Activated B cell treated with CpG ODN at 0.5 μM for 24 hours (primary cell): Measurements from ENCODE around the gene ADAMTSL1. TPM values are rescaled to one million over a fixed set of nuclear protein-coding genes. Genes with fewer than 3 reads are reported as not detected.

Source experiments
- ATAC-seq: fragments of 200-7000 bp; cut with Tn5 transposase; one replicate; pipeline ENCODE4 v1.10.0; 2021; ENCODE audit warnings: low read depth, mild to moderate bottlenecking, moderate library complexity
- CTCF ChIA-PET: fragments of 350-600 bp; sonication (Branson Sonifier 250); formaldehyde crosslinking; loops from one replicate; lab custom pipeline; 2021; ENCODE audit warnings: antibody characterized with exemption; lab: Charles Lee
- POLR2A ChIA-PET: fragments of 350-600 bp; sonication (Branson Sonifier 250); formaldehyde crosslinking; loops from one replicate; lab custom pipeline; 2021; ENCODE audit warnings: antibody characterized with exemption; lab: Charles Lee
- DNase-seq: peaks from one replicate; pipeline ENCODE4 v3.0.0; 2022
- H3K27ac Mint-ChIP-seq: one replicate; pipeline ENCODE4 v1.8.0; 2020; ENCODE audit warnings: mixed read lengths
- H3K27me3 Mint-ChIP-seq: one replicate; pipeline ENCODE4 v1.8.0; 2021; ENCODE audit warnings: mixed read lengths
- H3K36me3 Mint-ChIP-seq: one replicate; pipeline ENCODE4 v1.8.0; 2021; ENCODE audit warnings: low read depth, mixed read lengths
- H3K4me1 Mint-ChIP-seq: one replicate; pipeline ENCODE4 v1.8.0; 2021; ENCODE audit warnings: mixed read lengths
- H3K4me3 Mint-ChIP-seq: one replicate; pipeline ENCODE4 v1.8.0; 2020; ENCODE audit warnings: mild to moderate bottlenecking, mixed read lengths
- H3K9me3 Mint-ChIP-seq: one replicate; pipeline ENCODE4 v1.8.0; 2020; ENCODE audit warnings: mixed read lengths
- intact Hi-C: fragments of 100-400 bp; cut with micrococcal nuclease; formaldehyde crosslinking; loops from one replicate; pipeline ENCODE4 v1.15.1; 2024
- total RNA-seq: library from RNA; stranded (reverse); gene quantifications from 2 replicates; pipeline ENCODE4 v1.2.3, GENCODE V29; 2022
- TF ChIP-seq, protein P1 (sequence below): fragments of 200-600 bp; IDR thresholded peaks from one replicate; pipeline ENCODE4 v1.8.0; 2022; ENCODE audit warnings: antibody characterized with exemption, mild to moderate bottlenecking

Gene ADAMTSL1
- total RNA-seq, 1 donor from 2014 or later, result not detected

- ATAC-seq, result no peak
- no peaks in the 10 kb centered on the region for H3K4me1 Mint-ChIP-seq
- CTCF ChIA-PET, result no interaction called here
- no peak for DNase-seq
- intact Hi-C loops, result no loop called here
- no peaks in the 10 kb centered on the region for H3K27me3 Mint-ChIP-seq
- H3K9me3 Mint-ChIP-seq, result peaks cover 5% of the 10 kb centered on the region
- POLR2A ChIA-PET, result no interaction called here
- H3K4me3 Mint-ChIP-seq, result no peak overlapping the region
- H3K27ac Mint-ChIP-seq, result no peak overlapping the region
- no peaks in the 10 kb centered on the region for H3K36me3 Mint-ChIP-seq
- TF ChIP-seq, protein P1, sequence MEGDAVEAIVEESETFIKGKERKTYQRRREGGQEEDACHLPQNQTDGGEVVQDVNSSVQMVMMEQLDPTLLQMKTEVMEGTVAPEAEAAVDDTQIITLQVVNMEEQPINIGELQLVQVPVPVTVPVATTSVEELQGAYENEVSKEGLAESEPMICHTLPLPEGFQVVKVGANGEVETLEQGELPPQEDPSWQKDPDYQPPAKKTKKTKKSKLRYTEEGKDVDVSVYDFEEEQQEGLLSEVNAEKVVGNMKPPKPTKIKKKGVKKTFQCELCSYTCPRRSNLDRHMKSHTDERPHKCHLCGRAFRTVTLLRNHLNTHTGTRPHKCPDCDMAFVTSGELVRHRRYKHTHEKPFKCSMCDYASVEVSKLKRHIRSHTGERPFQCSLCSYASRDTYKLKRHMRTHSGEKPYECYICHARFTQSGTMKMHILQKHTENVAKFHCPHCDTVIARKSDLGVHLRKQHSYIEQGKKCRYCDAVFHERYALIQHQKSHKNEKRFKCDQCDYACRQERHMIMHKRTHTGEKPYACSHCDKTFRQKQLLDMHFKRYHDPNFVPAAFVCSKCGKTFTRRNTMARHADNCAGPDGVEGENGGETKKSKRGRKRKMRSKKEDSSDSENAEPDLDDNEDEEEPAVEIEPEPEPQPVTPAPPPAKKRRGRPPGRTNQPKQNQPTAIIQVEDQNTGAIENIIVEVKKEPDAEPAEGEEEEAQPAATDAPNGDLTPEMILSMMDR, result no peak
Observed at GRCh38 chr9:18705796-18706392, 231.9 kb downstream of the ADAMTSL1 start.

GRCh38 chr9:18706648-18707047 lies 232.7 kb downstream of the ADAMTSL1 start:
- Mint-ChIP-seq H3K4me3 (no peak overlapping the region), H3K27me3 (no peaks in the 10 kb centered on the region), H3K4me1 (no peaks in the 10 kb centered on the region), H3K9me3 (peaks cover 3% of the 10 kb centered on the region), H3K36me3 (no peaks in the 10 kb centered on the region), H3K27ac (no peak overlapping the region)
- intact Hi-C loops, result no loop called here
- no peak for DNase-seq
- ChIA-PET POLR2A (no interaction called here), CTCF (no interaction called here)
- TF ChIP-seq, protein P1, result no peak
- ATAC-seq, result no peak

GRCh38 chr9:18707061-18707461 lies 233.1 kb downstream of the ADAMTSL1 start:
- no peaks in the 10 kb centered on the region for H3K36me3 Mint-ChIP-seq
- ChIA-PET POLR2A (no interaction called here), CTCF (no interaction called here)
- TF ChIP-seq, protein P1, result no peak
- H3K27me3 Mint-ChIP-seq, result no peaks in the 10 kb centered on the region
- ATAC-seq (no peak), DNase-seq (no peak)
- no peak overlapping the region for H3K4me3 Mint-ChIP-seq
- H3K4me1 Mint-ChIP-seq, result no peaks in the 10 kb centered on the region
- intact Hi-C loops, result no loop called here
- peaks cover 3% of the 10 kb centered on the region for H3K9me3 Mint-ChIP-seq
- H3K27ac Mint-ChIP-seq, result no peak overlapping the region

DNA sequence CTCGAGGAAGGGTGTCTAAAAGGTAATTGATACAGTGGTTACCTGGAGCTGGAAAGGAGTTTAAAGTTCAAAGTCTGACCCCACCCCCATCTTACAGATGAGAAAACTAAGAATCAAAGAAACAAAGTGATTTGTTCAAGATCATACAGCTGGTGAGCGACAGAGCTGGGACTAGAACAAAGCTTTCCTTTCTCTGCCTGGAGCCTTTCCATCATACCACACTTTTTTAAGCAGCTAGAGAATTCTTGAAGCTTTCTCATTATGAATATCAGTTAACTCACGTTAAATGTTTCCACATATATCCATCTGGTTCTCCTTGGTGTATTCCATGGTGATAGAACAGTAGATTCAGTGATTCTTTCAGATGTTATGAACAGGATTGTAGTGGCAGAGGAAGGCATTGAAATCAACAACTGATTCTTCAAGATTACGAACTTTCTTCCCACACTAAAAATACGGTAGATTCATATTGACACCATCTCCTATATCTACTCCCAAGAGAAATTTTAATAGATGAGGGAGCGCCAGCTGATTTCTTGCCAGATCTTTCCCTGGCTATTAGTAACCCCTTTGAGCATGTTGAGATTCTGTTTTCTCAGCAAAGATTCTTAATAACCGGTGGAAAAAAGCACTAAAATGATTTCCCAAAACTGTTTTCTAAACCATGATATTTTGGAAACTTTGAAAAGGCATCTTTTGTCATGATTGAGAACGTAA lies 233.7 kb downstream of the ADAMTSL1 start:
- no peaks in the 10 kb centered on the region for H3K36me3 Mint-ChIP-seq
- no peaks in the 10 kb centered on the region for H3K27me3 Mint-ChIP-seq
- DNase-seq, result no peak
- TF ChIP-seq, protein P1, result no peak
- no peak for ATAC-seq
- H3K4me3 Mint-ChIP-seq, result no peak overlapping the region
- H3K9me3 Mint-ChIP-seq, result peaks cover 3% of the 10 kb centered on the region
- H3K27ac Mint-ChIP-seq, result no peak overlapping the region
- ChIA-PET POLR2A (no interaction called here), CTCF (no interaction called here)
- no peaks in the 10 kb centered on the region for H3K4me1 Mint-ChIP-seq
- intact Hi-C loops, result no loop called here

- ATAC-seq (no peak), DNase-seq (no peak)
- Mint-ChIP-seq H3K36me3 (no peaks in the 10 kb centered on the region), H3K9me3 (peaks cover 3% of the 10 kb centered on the region), H3K27ac (no peak overlapping the region), H3K4me3 (no peak overlapping the region), H3K4me1 (no peaks in the 10 kb centered on the region), H3K27me3 (no peaks in the 10 kb centered on the region)
- TF ChIP-seq, protein P1, result no peak
- intact Hi-C loops, result no loop called here
- ChIA-PET CTCF (no interaction called here), POLR2A (no interaction called here)
Observed at GRCh38 chr9:18708429-18708828, 234.5 kb downstream of the ADAMTSL1 start.
